ENCODE measurements around the gene SLC35B3.

Gene SLC35B3

GRCh38 chr6:8435093-8435844 lies at the start of gene SLC35B3:
SLC35B3 (minus strand) TSS chr6:8435545.
- no peak for TF ChIP-seq CTCF (IDR thresholded peaks at IDR 0.05; ENCODE audit: extremely low read depth, missing control alignments)
- peak; percentile 92 for DNase-seq (ENCODE audit: low spot score)

DNA sequence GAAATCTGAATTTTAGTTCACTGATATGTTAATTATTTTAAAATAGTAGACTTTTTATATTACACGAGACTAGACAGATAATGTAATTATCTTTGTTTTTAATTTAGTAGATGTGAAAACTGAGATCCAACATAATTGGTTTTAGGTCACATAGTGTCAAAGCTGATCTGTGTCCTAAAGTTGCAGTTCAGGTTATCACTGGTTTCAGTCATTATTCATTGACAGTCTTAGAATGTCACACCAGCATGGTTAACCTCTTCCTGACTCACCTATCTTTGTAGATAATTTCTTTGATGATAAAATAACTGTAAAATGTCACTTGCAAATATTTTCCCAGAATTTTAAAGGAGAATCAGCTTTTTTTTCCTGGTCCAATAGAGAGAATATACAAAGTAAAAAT lies 48.3 kb upstream of the SLC35B3 start:
- no peak for TF ChIP-seq CTCF (IDR thresholded peaks at IDR 0.05; ENCODE audit: extremely low read depth, missing control alignments)
- no peak for DNase-seq (ENCODE audit: low spot score)

DNA sequence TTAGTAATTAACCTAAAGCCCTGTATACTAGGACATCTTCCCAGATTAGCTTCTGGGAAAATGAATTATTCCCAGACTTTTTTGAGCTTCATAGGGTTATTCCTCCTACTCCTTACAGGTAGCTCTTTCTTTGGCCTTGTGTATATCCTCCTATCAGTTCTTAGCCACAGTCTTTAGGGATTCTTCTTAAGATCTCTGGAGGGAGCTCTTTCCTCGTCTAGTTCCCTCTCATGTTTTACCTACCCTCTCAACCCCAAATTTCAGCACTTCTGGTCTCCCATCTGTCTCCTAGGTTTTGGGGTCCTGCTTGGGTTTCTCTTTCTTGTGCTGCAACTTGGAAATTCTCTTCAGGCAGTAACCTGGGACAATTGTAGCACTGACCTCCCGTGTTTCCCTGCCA lies 46.4 kb upstream of the SLC35B3 start:
- peak; percentile 29 for TF ChIP-seq CTCF (IDR thresholded peaks at IDR 0.05; ENCODE audit: extremely low read depth, missing control alignments)
- peak; percentile 20 for DNase-seq (ENCODE audit: low spot score)

DNA sequence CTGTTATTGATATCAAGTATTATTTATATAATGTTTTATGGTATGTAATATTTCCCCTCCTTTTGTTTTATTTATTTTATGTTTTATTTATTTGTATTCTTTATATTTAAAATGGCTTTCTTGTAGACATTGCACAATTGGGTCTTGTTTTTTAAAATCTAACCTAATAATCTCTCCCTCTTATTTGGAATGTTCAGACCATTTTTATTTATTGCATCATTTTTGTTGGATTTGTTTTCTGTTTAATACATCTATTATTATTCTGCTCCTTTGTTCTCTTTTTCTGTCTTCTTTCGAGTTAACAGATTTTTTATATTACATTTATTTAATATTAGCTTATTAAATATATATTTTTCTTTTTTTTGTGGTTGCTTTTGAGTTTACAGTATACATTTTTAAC lies 43.1 kb upstream of the SLC35B3 start:
- TF ChIP-seq CTCF (IDR thresholded peaks at IDR 0.05; ENCODE audit: extremely low read depth, missing control alignments), result no peak

DNA sequence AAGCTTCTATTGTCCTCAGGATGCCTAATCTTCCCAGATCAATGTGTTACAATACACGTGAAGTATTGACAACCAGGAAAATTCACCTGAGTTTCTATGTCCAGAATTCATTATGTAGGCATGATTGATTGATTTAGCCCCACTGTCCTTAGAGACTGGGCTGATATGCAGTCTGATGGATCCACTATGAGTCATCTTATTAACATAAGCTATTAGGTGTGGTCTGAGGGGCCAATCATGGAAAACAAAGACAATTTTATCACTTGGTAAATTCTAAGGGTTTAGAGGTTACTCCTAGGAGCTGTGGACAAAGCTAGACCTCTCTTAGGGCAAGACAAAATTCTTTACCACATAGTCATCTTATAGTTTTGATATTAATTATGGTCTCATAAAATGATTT lies 41.3 kb upstream of the SLC35B3 start:
- no peak for DNase-seq (ENCODE audit: low spot score)
- no peak for TF ChIP-seq CTCF (IDR thresholded peaks at IDR 0.05; ENCODE audit: extremely low read depth, missing control alignments)

More for the DNA sequence above, 43.1 kb upstream of the SLC35B3 start:
- DNase-seq (ENCODE audit: low spot score), result no peak

GRCh38 chr6:8468552-8469356 lies 33.4 kb upstream of the SLC35B3 start:
- TF ChIP-seq CTCF (IDR thresholded peaks at IDR 0.05; ENCODE audit: extremely low read depth, missing control alignments), result no peak
- no peak for DNase-seq (ENCODE audit: low spot score)

DNA sequence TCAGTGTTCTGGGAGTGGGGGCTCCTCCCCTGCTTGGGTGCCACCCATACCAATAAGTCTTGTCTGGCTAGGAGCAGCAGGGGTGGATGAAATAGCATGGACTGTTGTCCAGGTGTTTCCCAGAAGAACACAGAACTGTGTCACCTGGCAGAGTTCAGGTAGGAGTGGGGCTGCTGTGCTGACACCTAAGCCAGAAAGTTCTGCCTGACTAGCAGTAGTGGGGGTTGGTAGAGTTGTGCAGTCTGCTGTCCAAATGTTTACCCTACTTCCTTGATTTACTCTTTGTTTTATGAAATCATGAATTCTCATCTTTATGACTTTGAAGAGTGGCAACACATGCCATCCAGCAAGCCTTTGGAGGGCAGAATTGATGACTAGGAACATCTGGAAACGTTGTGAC lies 27.3 kb upstream of the SLC35B3 start:
- TF ChIP-seq CTCF (IDR thresholded peaks at IDR 0.05; ENCODE audit: extremely low read depth, missing control alignments), result no peak
- DNase-seq (ENCODE audit: low spot score), result no peak

All from GM20000 (cell line).